ENCODE measurements around the gene IQGAP2. TPM values are rescaled to one million over a fixed set of nuclear protein-coding genes. Genes with fewer than 3 reads are reported as not detected.
"Not testable (repeated sequence)": the region's sequence is repeated elsewhere in the genome, so short reads cannot be mapped to it uniquely, and the experiment has no call there.

Gene IQGAP2
- polyA plus RNA-seq, 3 donors, result 57.9 to 69.7 (median 68.2) TPM

DNA sequence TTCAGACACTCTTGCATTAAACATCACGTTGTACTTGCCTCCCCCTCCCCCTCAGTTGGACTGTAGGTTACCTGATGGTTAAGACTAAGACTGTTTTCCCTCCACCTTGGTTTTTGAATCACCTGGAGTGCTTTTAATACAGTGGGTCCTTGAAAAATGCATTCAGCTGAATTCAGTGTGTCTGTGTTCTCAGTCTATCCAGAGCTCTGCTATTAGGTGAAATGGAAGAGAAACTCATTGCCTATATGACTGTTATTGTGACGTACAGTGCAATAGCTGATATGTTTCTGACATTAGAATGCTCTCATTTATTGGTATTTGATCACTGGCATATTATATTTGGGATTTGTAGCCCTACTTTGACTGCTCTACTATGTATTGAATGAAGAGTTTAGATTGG is 111.6 kb downstream of the IQGAP2 start:
- DNase-seq (ENCODE audit: extremely low read depth in 1 of 11, low read depth in 9 of 11, low spot score in 4 of 11), result no peak

GRCh38 chr5:76517334-76517733 is 114.2 kb downstream of the IQGAP2 start:
- DNase-seq (ENCODE audit: extremely low read depth in 1 of 11, low read depth in 9 of 11, low spot score in 4 of 11), result no peak

DNA sequence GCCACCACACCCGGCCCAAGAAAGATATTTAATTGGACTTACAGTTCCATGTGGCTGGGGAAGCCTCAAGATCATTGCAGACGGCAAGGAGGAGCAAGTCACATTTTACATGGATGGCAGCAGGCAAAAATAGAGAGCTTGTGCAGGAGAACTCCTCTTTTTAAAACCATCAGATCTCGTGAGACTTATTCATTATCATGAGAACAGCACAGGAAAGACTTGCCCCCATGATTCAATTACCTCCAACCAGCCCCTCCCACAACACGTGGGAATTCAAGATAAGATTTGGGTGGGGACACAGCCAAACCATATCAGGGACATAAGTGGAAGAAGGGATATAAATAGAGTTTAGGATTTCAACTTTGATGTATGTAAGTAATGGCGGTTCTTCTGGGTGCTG is 115.2 kb downstream of the IQGAP2 start:
- not testable (repeated sequence) for DNase-seq (ENCODE audit: extremely low read depth in 1 of 11, low read depth in 9 of 11, low spot score in 4 of 11)

- DNase-seq (ENCODE audit: extremely low read depth in 1 of 11, low read depth in 9 of 11, low spot score in 4 of 11), result no peak
Observed at GRCh38 chr5:76521240-76521758, 118.2 kb downstream of the IQGAP2 start.

DNA sequence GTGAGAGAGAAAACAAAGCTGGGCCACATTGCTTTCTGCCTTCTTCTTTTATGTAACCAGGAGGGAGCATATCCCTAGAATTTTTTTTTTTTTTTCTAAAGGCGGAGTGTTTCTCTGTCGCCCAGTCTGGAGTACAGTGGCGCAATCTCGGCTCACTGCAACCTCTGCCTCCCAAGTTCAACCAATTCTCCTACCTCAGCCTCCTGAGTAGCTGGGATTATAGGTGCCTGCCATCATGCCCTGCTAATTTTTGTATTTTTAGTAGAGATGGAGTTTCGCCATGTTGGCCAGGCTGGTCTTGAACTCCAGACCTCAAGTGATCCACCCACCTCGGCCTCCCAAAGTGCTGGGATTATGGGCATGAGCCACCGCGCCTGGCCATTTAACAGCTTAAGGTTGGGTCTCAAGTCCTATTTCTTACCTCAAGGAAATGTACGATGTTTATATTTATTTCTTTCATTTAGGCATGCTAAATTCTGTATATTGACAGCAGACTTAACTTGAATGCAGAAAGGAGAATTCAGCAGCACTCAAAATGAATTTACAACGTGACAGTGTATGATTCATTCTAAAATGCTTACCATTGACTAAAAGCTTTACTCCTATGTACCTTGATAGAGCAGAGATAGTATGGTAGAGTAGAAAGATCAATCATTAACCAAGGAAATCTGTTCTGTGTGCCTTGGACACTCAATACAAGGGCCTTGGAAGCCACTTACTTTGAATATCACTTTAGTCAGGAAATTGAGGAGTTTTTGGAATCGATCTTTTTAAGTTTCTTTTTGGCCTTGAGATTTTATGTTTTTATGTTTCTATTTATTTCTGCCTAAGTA is 119.2 kb downstream of the IQGAP2 start:
- no peak for DNase-seq (ENCODE audit: extremely low read depth in 1 of 11, low read depth in 9 of 11, low spot score in 4 of 11)

GRCh38 chr5:76524101-76524835 is 121.2 kb downstream of the IQGAP2 start:
- DNase-seq (ENCODE audit: extremely low read depth in 1 of 11, low read depth in 9 of 11, low spot score in 4 of 11), result no peak

DNA sequence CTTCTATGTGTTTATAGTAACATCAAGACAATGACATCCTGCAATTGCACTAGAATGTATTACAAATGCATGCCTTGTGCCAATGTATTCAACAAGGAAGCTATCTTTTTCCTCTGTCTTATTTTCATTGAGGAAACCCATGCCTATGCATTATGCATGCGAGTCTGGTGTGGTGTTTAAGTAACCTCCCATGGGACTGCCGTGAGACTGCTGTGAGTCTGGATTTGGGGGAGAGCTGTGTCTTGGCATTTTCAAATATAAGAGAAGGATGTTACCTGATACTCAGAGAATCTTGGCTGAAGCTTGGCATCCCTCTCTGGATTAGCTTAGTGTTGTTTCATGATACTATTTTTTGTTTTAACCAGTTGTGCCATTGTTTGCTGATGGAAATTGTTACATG is 121.8 kb downstream of the IQGAP2 start:
- no peak for DNase-seq (ENCODE audit: extremely low read depth in 1 of 11, low read depth in 9 of 11, low spot score in 4 of 11)

DNA sequence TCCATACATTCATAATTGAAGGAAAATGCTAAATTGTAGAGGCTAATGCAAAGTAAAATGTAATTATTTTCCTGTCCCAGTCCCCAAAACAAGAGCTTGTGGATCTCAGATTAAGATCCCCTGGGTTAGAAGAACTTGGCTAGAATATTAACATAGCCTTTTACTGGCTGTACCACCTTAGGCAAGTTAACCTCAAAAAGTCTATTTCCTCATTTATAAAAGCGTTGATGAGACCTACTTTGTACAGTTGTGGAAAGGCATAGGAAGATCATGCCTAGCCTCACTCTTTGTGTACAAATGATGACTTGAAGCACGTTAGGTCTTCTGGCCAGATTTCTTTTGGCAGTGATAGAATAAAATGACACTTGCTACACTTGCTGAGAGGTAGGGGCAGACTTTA is 122.9 kb downstream of the IQGAP2 start:
- no peak for DNase-seq (ENCODE audit: extremely low read depth in 1 of 11, low read depth in 9 of 11, low spot score in 4 of 11)

GRCh38 chr5:76526950-76527583 is 124.0 kb downstream of the IQGAP2 start:
- DNase-seq (ENCODE audit: extremely low read depth in 1 of 11, low read depth in 9 of 11, low spot score in 4 of 11), result no peak

GRCh38 chr5:76527685-76528161 is 124.6 kb downstream of the IQGAP2 start:
- DNase-seq (ENCODE audit: extremely low read depth in 1 of 11, low read depth in 9 of 11, low spot score in 4 of 11), result no peak

GRCh38 chr5:76528547-76529331 is 125.7 kb downstream of the IQGAP2 start:
- no peak for DNase-seq (ENCODE audit: extremely low read depth in 1 of 11, low read depth in 9 of 11, low spot score in 4 of 11)

- no peak for DNase-seq (ENCODE audit: extremely low read depth in 1 of 11, low read depth in 9 of 11, low spot score in 4 of 11)
Observed at GRCh38 chr5:76529464-76530344, 126.6 kb downstream of the IQGAP2 start.

DNA sequence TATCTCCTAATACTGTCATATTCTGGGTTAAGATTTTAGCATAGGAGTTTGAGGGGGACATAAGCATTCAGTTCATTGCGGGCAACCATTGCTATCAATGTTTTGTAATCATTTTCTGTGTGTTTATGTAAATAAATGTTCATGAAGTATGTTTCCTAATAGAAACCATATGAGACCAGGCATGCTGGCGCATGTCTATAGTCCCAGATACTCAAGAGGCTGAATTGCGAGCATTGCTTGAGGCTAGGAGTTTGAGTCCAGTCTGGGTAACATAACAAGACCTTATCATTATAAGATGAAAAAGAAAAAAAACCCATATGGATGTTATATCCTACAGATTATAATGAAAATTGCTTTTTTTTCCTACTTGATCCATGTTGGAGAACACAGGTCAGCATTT is 129.0 kb downstream of the IQGAP2 start:
- no peak for DNase-seq (ENCODE audit: extremely low read depth in 1 of 11, low read depth in 9 of 11, low spot score in 4 of 11)

- no peak for DNase-seq (ENCODE audit: extremely low read depth in 1 of 11, low read depth in 9 of 11, low spot score in 4 of 11)
Observed at GRCh38 chr5:76532973-76533372, 129.9 kb downstream of the IQGAP2 start.

- no peak for DNase-seq (ENCODE audit: extremely low read depth in 1 of 11, low read depth in 9 of 11, low spot score in 4 of 11)
Observed at GRCh38 chr5:76535577-76535976, 132.5 kb downstream of the IQGAP2 start.

- no peak for DNase-seq (ENCODE audit: extremely low read depth in 1 of 11, low read depth in 9 of 11, low spot score in 4 of 11)
Observed at GRCh38 chr5:76537073-76537543, 134.0 kb downstream of the IQGAP2 start.

DNA sequence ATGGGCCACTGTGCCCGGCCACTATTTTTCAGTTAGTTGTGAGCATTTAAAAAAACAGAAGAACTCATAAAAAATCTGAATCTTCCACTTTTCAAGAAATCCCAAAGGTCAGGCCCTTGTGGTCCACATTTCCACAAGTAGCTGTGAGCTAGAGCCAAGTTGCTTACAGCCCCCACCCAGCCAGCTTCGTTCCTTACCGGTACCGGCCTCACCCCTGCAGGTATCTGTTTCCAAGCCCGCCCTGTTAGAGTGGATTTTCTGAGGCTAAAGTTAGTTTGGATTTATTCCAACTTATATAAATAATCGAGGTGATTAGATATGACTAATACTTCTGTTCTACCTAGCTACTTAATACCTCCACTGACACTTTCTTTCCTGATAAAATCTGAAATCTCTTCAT is 139.2 kb downstream of the IQGAP2 start:
- DNase-seq (ENCODE audit: extremely low read depth in 1 of 11, low read depth in 9 of 11, low spot score in 4 of 11), result no peak
